ENCODE data around the gene RPL28. TPM values are rescaled to one million over a fixed set of nuclear protein-coding genes. Genes with fewer than 3 reads are reported as not detected.

Gene RPL28
- total and polyA plus RNA-seq, 2 of the 13 experiments (the other 11 are each of a cell fraction or from before 2014, with no cell fraction given), result 105 to 420 TPM

DNA sequence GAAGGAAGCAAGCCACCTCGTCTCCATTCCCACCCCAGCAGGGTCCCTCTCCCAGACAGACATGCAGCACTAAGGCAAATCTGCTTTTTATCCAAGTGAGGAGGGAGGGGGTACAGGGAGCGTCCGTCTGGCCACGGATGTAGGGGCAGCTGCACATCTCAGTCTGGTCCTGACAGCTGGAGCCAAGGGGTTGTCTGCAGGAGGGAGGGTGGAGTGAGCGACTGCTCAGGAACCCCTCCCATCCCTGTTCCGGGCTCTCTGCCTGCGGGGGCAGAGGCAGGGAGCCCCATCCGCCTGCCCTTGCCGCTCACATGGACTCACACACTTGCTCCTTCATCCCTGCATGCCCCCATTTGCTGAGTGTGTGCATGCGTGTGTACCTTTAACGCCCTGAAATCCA is 6.6 kb upstream of the RPL28 start:
- WGBS (ENCODE audit: low lambda C conversion rate), result 44% methylated on average over 10 of the region's 11 CpGs
- ChIA-PET CTCF (ENCODE audit: low intra/inter-chr PET ratio, low total read pairs) (no interaction called here), POLR2A (no interaction called here)
- Histone ChIP-seq H3K79me2 (ENCODE audit: insufficient read depth, low read length) (no peaks in the 10 kb centered on the region), H3K9me3 (ENCODE audit: low read length) (no peaks in the 10 kb centered on the region), H3K4me2 (ENCODE audit: low read depth, low read length) (no peak overlapping the region), H3K27me3 (ENCODE audit: control insufficient read depth in 1 of 2, insufficient read depth in 2 of 2, low read length in 2 of 2) (0 out of 5 replicates have a peak, but pooled peaks cover 0 to 7% of the 10 kb centered on the region in 2 experiments), H3K9ac (ENCODE audit: insufficient read depth, low read depth, low read length) (no peak overlapping the region), H3K4me1 (ENCODE audit: insufficient read depth, low read length) (peaks cover 50% of the 10 kb centered on the region), H4K20me1 (ENCODE audit: insufficient read depth, low read length) (no peaks in the 10 kb centered on the region), H3K4me3 (replicated peaks in 1 of 3; ENCODE audit: insufficient read depth in 1 of 3, low read depth in 2 of 3, low read length in 3 of 3) (no peak overlapping the region), H3K27ac (ENCODE audit: extremely low read length, insufficient read depth, low read length) (no peak overlapping the region), H3K36me3 (replicated peaks in 1 of 2; ENCODE audit: control insufficient read depth in 1 of 2, insufficient read depth in 2 of 2, low read length in 2 of 2) (no peaks in the 10 kb centered on the region), H2AFZ (ENCODE audit: low read length) (no peak overlapping the region)
- in situ Hi-C loops (cut with HindIII; ENCODE audit: extremely low pct_ligation_motif_present, low pct_unique_long_range_greater_than_20kb), result no loop called here
- DNase-seq (ENCODE audit: low spot score) (no peak), ATAC-seq (no peak), FAIRE-seq (no peak)
- intact Hi-C loops (cut with micrococcal nuclease; ENCODE audit: unreplicated experiment), result no loop called here
- no TSS peak for BruUV-seq (replicated peaks)
- no peak for TF ChIP-seq SNAI1 (CRISPR knock-in tag; IDR thresholded peaks at IDR 0.05; ENCODE audit: borderline replicate concordance)
- no peak for TF ChIP-seq ZNF766 (CRISPR knock-in tag; IDR thresholded peaks at IDR 0.05; ENCODE audit: borderline replicate concordance)
- TF ChIP-seq TCF7L2 (IDR thresholded peaks at IDR 0.05; ENCODE audit: low read depth, low read length), result no peak
- TF ChIP-seq AGO1 (IDR thresholded peaks at IDR 0.05; ENCODE audit: low read depth, low read length, poor library complexity, severe bottlenecking), result no peak
- no peak for TF ChIP-seq NONO (IDR thresholded peaks at IDR 0.05)
- TF ChIP-seq NONO (CRISPR knock-in tag; conservative IDR thresholded peaks at IDR 0.05), result no peak
- no peak for TF ChIP-seq JUND (CRISPR knock-in tag; IDR thresholded peaks at IDR 0.05)
- no peak for TF ChIP-seq ZNF839 (CRISPR knock-in tag; IDR thresholded peaks at IDR 0.05; ENCODE audit: borderline replicate concordance)
- TF ChIP-seq ZNF407 (CRISPR knock-in tag; IDR thresholded peaks at IDR 0.05; ENCODE audit: not compliant biosample characterization), result no peak
- no peak for TF ChIP-seq TSC22D2 (CRISPR knock-in tag; IDR thresholded peaks at IDR 0.05; ENCODE audit: borderline replicate concordance)
- no peak for TF ChIP-seq KLF15 (CRISPR knock-in tag; IDR thresholded peaks at IDR 0.05; ENCODE audit: borderline replicate concordance)
- TF ChIP-seq TFDP1 (CRISPR knock-in tag; IDR thresholded peaks at IDR 0.05; ENCODE audit: borderline replicate concordance), result no peak
- TF ChIP-seq ZNF737 (CRISPR knock-in tag; IDR thresholded peaks at IDR 0.05; ENCODE audit: borderline replicate concordance), result no peak
- TF ChIP-seq SALL1 (CRISPR knock-in tag; IDR thresholded peaks at IDR 0.05), result no peak
- no peak for TF ChIP-seq ETV6 (CRISPR knock-in tag; conservative IDR thresholded peaks at IDR 0.05)

Measured in HepG2 (cell line).